Smooth muscle cell of the brain vasculature (primary cell): Measurements from ENCODE around the gene CPM.

Experiments used
- DNase-seq: peaks from one replicate; pipeline ENCODE4 v3.0.0-alpha.2; 2012; ENCODE audit warnings: low read depth, low spot score

CPM gene

GRCh38 chr12:68905733-68906132 is 27.2 kb downstream of the CPM start:
- DNase-seq: no peak

GRCh38 chr12:68904351-68904962 is 28.5 kb downstream of the CPM start:
- DNase-seq: no peak

- DNase-seq: no peak
These were observed 29.5 kb downstream of the CPM start for GRCh38 chr12:68903511-68903910.

- no peak for DNase-seq
These were observed 31.4 kb downstream of the CPM start for GRCh38 chr12:68901551-68901950.

GRCh38 chr12:68901145-68901544 is 31.8 kb downstream of the CPM start:
- no peak for DNase-seq

GRCh38 chr12:68900241-68900640 is 32.7 kb downstream of the CPM start:
- DNase-seq: no peak

GRCh38 chr12:68899251-68899771 is 33.7 kb downstream of the CPM start:
- no peak for DNase-seq

- DNase-seq: no peak
These were observed 36.0 kb downstream of the CPM start for GRCh38 chr12:68896881-68897540.

- DNase-seq: no peak
These were observed 38.6 kb downstream of the CPM start for GRCh38 chr12:68894276-68894855.

- no peak for DNase-seq
These were observed 39.2 kb downstream of the CPM start for GRCh38 chr12:68893741-68894140.

GRCh38 chr12:68893201-68893600 is 39.8 kb downstream of the CPM start:
- DNase-seq: no peak

- DNase-seq: no peak
These were observed 41.8 kb downstream of the CPM start for GRCh38 chr12:68891141-68891540.

- no peak for DNase-seq
These were observed 42.3 kb downstream of the CPM start for GRCh38 chr12:68890701-68891113.

GRCh38 chr12:68888243-68888642 is 44.7 kb downstream of the CPM start:
- no peak for DNase-seq

GRCh38 chr12:68887641-68888040 is 45.3 kb downstream of the CPM start:
- no peak for DNase-seq

GRCh38 chr12:68886636-68887572 is 46.1 kb downstream of the CPM start:
- no peak for DNase-seq

GRCh38 chr12:68885381-68885780 is 47.6 kb downstream of the CPM start:
- DNase-seq: no peak

- no peak for DNase-seq
These were observed 48.7 kb downstream of the CPM start for GRCh38 chr12:68884251-68884650.

- no peak for DNase-seq
These were observed 49.8 kb downstream of the CPM start for GRCh38 chr12:68883151-68883550.

- DNase-seq: no peak
These were observed 50.6 kb downstream of the CPM start for GRCh38 chr12:68882251-68882964.

- DNase-seq: no peak
These were observed 52.2 kb downstream of the CPM start for GRCh38 chr12:68880660-68881325.
